Memory B cell (primary cell): Measurements from ENCODE around the gene RANGRF.

ENCODE experiments used
- ATAC-seq: fragments of 150-1000 bp; cut with Tn5 transposase; 2 replicates; pipeline ENCODE4 v1.10.0; 2021; ENCODE audit warnings: low read depth, mild to moderate bottlenecking, moderate library complexity
- DNase-seq, 2 donors: peaks; one replicate each; pipeline ENCODE4 v3.0.0; 2022; ENCODE audit warnings: low spot score in 2 of 2
- H3K27ac Mint-ChIP-seq: one replicate; pipeline ENCODE4 v1.8.0; 2022; ENCODE audit warnings: mild to moderate bottlenecking, moderate library complexity, mixed read lengths
- H3K27me3 Mint-ChIP-seq: one replicate; pipeline ENCODE4 v1.8.0; 2022; ENCODE audit warnings: mixed read lengths
- H3K36me3 Mint-ChIP-seq: one replicate; pipeline ENCODE4 v1.8.0; 2022; ENCODE audit warnings: mild to moderate bottlenecking, mixed read lengths
- H3K4me1 Mint-ChIP-seq: one replicate; pipeline ENCODE4 v1.8.0; 2022; ENCODE audit warnings: mixed read lengths
- H3K4me3 Mint-ChIP-seq: one replicate; pipeline ENCODE4 v1.8.0; 2022; ENCODE audit warnings: mild to moderate bottlenecking, moderate library complexity, mixed read lengths
- H3K9me3 Mint-ChIP-seq: one replicate; pipeline ENCODE4 v1.8.0; 2022; ENCODE audit warnings: mixed read lengths

RANGRF gene

GRCh38 chr17:8312726-8313600 is 24.5 kb downstream of the RANGRF start:
- no peak overlapping the region for H3K4me3 Mint-ChIP-seq
- no peak overlapping the region for H3K27ac Mint-ChIP-seq
- peaks cover 34% of the 10 kb centered on the region for H3K27me3 Mint-ChIP-seq
- H3K4me1 Mint-ChIP-seq: no peaks in the 10 kb centered on the region
- ATAC-seq (no peak), DNase-seq (no peak)
- no peaks in the 10 kb centered on the region for H3K36me3 Mint-ChIP-seq
- H3K9me3 Mint-ChIP-seq: no peaks in the 10 kb centered on the region

- H3K4me3 Mint-ChIP-seq: no peak overlapping the region
Observed at GRCh38 chr17:8314797-8315763, 26.6 kb downstream of the RANGRF start.

GRCh38 chr17:8315764-8316217 is 27.3 kb downstream of the RANGRF start:
- Mint-ChIP-seq H3K4me1 (no peaks in the 10 kb centered on the region), H3K27ac (no peak overlapping the region), H3K9me3 (no peaks in the 10 kb centered on the region), H3K36me3 (no peaks in the 10 kb centered on the region), H3K4me3 (no peak overlapping the region), H3K27me3 (peaks cover 32% of the 10 kb centered on the region)
- DNase-seq (no peak), ATAC-seq (no peak)

More at GRCh38 chr17:8314797-8315763, 26.6 kb downstream of the RANGRF start:
- H3K4me1 Mint-ChIP-seq: no peaks in the 10 kb centered on the region
- ATAC-seq (no peak), DNase-seq (no peak)
- H3K27ac Mint-ChIP-seq: no peak overlapping the region
- no peaks in the 10 kb centered on the region for H3K36me3 Mint-ChIP-seq
- H3K27me3 Mint-ChIP-seq: peaks cover 32% of the 10 kb centered on the region
- H3K9me3 Mint-ChIP-seq: no peaks in the 10 kb centered on the region

- Mint-ChIP-seq H3K4me1 (no peaks in the 10 kb centered on the region), H3K27me3 (peaks cover 22% of the 10 kb centered on the region), H3K27ac (no peak overlapping the region), H3K9me3 (no peaks in the 10 kb centered on the region), H3K36me3 (no peaks in the 10 kb centered on the region), H3K4me3 (no peak overlapping the region)
- DNase-seq (no peak), ATAC-seq (no peak)
Observed at GRCh38 chr17:8318010-8318935, 29.8 kb downstream of the RANGRF start.

GRCh38 chr17:8320262-8320661 is 31.8 kb downstream of the RANGRF start:
- Mint-ChIP-seq H3K27me3 (peaks cover 21% of the 10 kb centered on the region), H3K4me3 (no peak overlapping the region)

GRCh38 chr17:8320990-8321389 is 32.5 kb downstream of the RANGRF start:
- no peaks in the 10 kb centered on the region for H3K36me3 Mint-ChIP-seq
- H3K9me3 Mint-ChIP-seq: no peaks in the 10 kb centered on the region
- H3K27ac Mint-ChIP-seq: no peak overlapping the region
- DNase-seq: no peak
- H3K4me3 Mint-ChIP-seq: no peak overlapping the region
- peaks cover 12% of the 10 kb centered on the region for H3K4me1 Mint-ChIP-seq
- peaks cover 25% of the 10 kb centered on the region for H3K27me3 Mint-ChIP-seq
- ATAC-seq: no peak

More at GRCh38 chr17:8320262-8320661, 31.8 kb downstream of the RANGRF start:
- ATAC-seq: no peak
- H3K4me1 Mint-ChIP-seq: peaks cover 8% of the 10 kb centered on the region
- no peak overlapping the region for H3K27ac Mint-ChIP-seq
- no peaks in the 10 kb centered on the region for H3K9me3 Mint-ChIP-seq
- H3K36me3 Mint-ChIP-seq: no peaks in the 10 kb centered on the region
- DNase-seq: no peak

- Mint-ChIP-seq H3K9me3 (no peaks in the 10 kb centered on the region), H3K27ac (no peak overlapping the region), H3K4me3 (no peak overlapping the region), H3K27me3 (peaks cover 29% of the 10 kb centered on the region), H3K36me3 (no peaks in the 10 kb centered on the region), H3K4me1 (peaks cover 15% of the 10 kb centered on the region)
- DNase-seq: no peak
- ATAC-seq: no peak
Observed at GRCh38 chr17:8322061-8322460, 33.6 kb downstream of the RANGRF start.

- H3K36me3 Mint-ChIP-seq: no peaks in the 10 kb centered on the region
- DNase-seq (no peak), ATAC-seq (no peak)
- peaks cover 37% of the 10 kb centered on the region for H3K27me3 Mint-ChIP-seq
- peaks cover 15% of the 10 kb centered on the region for H3K4me1 Mint-ChIP-seq
- no peak overlapping the region for H3K27ac Mint-ChIP-seq
- H3K9me3 Mint-ChIP-seq: no peaks in the 10 kb centered on the region
- no peak overlapping the region for H3K4me3 Mint-ChIP-seq
Observed at GRCh38 chr17:8324132-8324531, 35.7 kb downstream of the RANGRF start.

GRCh38 chr17:8324923-8325322 is 36.5 kb downstream of the RANGRF start:
- peaks cover 37% of the 10 kb centered on the region for H3K27me3 Mint-ChIP-seq
- no peak overlapping the region for H3K4me3 Mint-ChIP-seq
- DNase-seq (no peak), ATAC-seq (no peak)
- no peaks in the 10 kb centered on the region for H3K9me3 Mint-ChIP-seq
- no peaks in the 10 kb centered on the region for H3K36me3 Mint-ChIP-seq
- H3K27ac Mint-ChIP-seq: no peak overlapping the region
- peaks cover 15% of the 10 kb centered on the region for H3K4me1 Mint-ChIP-seq

- Mint-ChIP-seq H3K4me3 (peak overlapping the region; percentile 38), H3K36me3 (no peaks in the 10 kb centered on the region), H3K9me3 (no peaks in the 10 kb centered on the region), H3K27me3 (peaks cover 29% of the 10 kb centered on the region), H3K4me1 (peaks cover 15% of the 10 kb centered on the region), H3K27ac (no peak overlapping the region)
- ATAC-seq: peak; percentile 51
- peak in 1 of 2 donors; percentile 37 for DNase-seq
Observed at GRCh38 chr17:8326511-8327302, 38.2 kb downstream of the RANGRF start.

- Mint-ChIP-seq H3K27ac (no peak overlapping the region), H3K4me1 (peaks cover 15% of the 10 kb centered on the region), H3K4me3 (peak overlapping the region; percentile 8), H3K9me3 (no peaks in the 10 kb centered on the region), H3K27me3 (peaks cover 32% of the 10 kb centered on the region), H3K36me3 (no peaks in the 10 kb centered on the region)
- DNase-seq: no peak
- no peak for ATAC-seq
Observed at GRCh38 chr17:8327303-8327649, 38.8 kb downstream of the RANGRF start.

- Mint-ChIP-seq H3K27ac (no peak overlapping the region), H3K9me3 (no peaks in the 10 kb centered on the region), H3K4me3 (no peak overlapping the region), H3K4me1 (no peaks in the 10 kb centered on the region), H3K27me3 (peaks cover 21% of the 10 kb centered on the region), H3K36me3 (no peaks in the 10 kb centered on the region)
- DNase-seq: no peak
- no peak for ATAC-seq
Observed at GRCh38 chr17:8332128-8332527, 43.7 kb downstream of the RANGRF start.

GRCh38 chr17:8332688-8333087 is 44.2 kb downstream of the RANGRF start:
- H3K9me3 Mint-ChIP-seq: no peaks in the 10 kb centered on the region
- no peak for ATAC-seq
- H3K36me3 Mint-ChIP-seq: no peaks in the 10 kb centered on the region
- H3K4me1 Mint-ChIP-seq: peaks cover 1% of the 10 kb centered on the region
- H3K4me3 Mint-ChIP-seq: no peak overlapping the region
- no peak for DNase-seq
- H3K27ac Mint-ChIP-seq: no peak overlapping the region
- peaks cover 21% of the 10 kb centered on the region for H3K27me3 Mint-ChIP-seq
